Lower leg skin (tissue), 3 donors: ENCODE data around the gene THADA.

Source experiments
- CTCF ChIP-seq, 3 donors: fragments of 450-650 bp; IDR thresholded peaks; one replicate each; pipeline ENCODE4 v1.5.1; 2016; ENCODE audit warnings: antibody characterized with exemption in 3 of 3, mild to moderate bottlenecking in 3 of 3, moderate library complexity in 2 of 3
- POLR2A ChIP-seq, 2 donors: fragments of 450-650 bp; IDR thresholded peaks; one replicate each; pipeline ENCODE4 v1.6.1; 2016 to 2017; ENCODE audit warnings: antibody characterized with exemption in 2 of 2, mild to moderate bottlenecking in 1 of 2, moderate library complexity in 1 of 2

- TF ChIP-seq POLR2A (IDR thresholded peaks at IDR 0.05) (no peak), CTCF (IDR thresholded peaks at IDR 0.05) (no peak)
These were observed 39.6 kb downstream of the THADA start for GRCh38 chr2:43556256-43556655.
